Transverse colon (tissue), 4 donors: ENCODE measurements around the gene SLC1A7.

Experiments used
- EP300 ChIP-seq: sonication (generic); formaldehyde crosslinking; IDR thresholded peaks from one replicate; pipeline ENCODE4 v1.6.1; 2017; ENCODE audit warnings: antibody characterized with exemption, low read depth
- POLR2A ChIP-seq: fragments of 450-650 bp; IDR thresholded peaks from one replicate; pipeline ENCODE4 v1.6.1; 2016; ENCODE audit warnings: antibody characterized with exemption, mild to moderate bottlenecking, moderate library complexity
- POLR2AphosphoS5 ChIP-seq, 3 donors: sonication (generic); formaldehyde crosslinking; IDR thresholded peaks; one replicate each; pipeline ENCODE4 v1.6.1; 2016; ENCODE audit warnings: antibody characterized with exemption in 3 of 3
- TF ChIP-seq, protein P1 (sequence below), 5 experiments: fragments of 200-600 bp in 3 of 5; fragments of 450-650 bp in 2 of 5; sonication (generic) in 3 of 5; IDR thresholded peaks; 1 replicate in 2 of 5; 2 replicates in 3 of 5; pipeline ENCODE4 v1.5.1; 2016 to 2017; ENCODE audit warnings: antibody characterized with exemption in 5 of 5, inconsistent platforms in 3 of 5, mild to moderate bottlenecking in 2 of 5, moderate library complexity in 1 of 5

GRCh38 chr1:53134042-53134485 is 8.4 kb downstream of the SLC1A7 start:
- TF ChIP-seq, protein P1, sequence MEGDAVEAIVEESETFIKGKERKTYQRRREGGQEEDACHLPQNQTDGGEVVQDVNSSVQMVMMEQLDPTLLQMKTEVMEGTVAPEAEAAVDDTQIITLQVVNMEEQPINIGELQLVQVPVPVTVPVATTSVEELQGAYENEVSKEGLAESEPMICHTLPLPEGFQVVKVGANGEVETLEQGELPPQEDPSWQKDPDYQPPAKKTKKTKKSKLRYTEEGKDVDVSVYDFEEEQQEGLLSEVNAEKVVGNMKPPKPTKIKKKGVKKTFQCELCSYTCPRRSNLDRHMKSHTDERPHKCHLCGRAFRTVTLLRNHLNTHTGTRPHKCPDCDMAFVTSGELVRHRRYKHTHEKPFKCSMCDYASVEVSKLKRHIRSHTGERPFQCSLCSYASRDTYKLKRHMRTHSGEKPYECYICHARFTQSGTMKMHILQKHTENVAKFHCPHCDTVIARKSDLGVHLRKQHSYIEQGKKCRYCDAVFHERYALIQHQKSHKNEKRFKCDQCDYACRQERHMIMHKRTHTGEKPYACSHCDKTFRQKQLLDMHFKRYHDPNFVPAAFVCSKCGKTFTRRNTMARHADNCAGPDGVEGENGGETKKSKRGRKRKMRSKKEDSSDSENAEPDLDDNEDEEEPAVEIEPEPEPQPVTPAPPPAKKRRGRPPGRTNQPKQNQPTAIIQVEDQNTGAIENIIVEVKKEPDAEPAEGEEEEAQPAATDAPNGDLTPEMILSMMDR (IDR thresholded peaks at IDR 0.05), result no peak
- no peak for TF ChIP-seq POLR2A
- TF ChIP-seq POLR2AphosphoS5 (IDR thresholded peaks at IDR 0.05), result no peak
- no peak for TF ChIP-seq EP300
